Heart left ventricle (tissue), 16 donors: ENCODE results near the gene ITGAE. TPM values are rescaled to one million over a fixed set of nuclear protein-coding genes. Genes with fewer than 3 reads are reported as not detected.

ENCODE experiments used
- ATAC-seq, 4 donors: fragments of 200-7000 bp; cut with Tn5 transposase; one replicate each; pipeline ENCODE4 v1.9.1; 2020 to 2022; ENCODE audit warnings: moderate library complexity in 4 of 4, mild to moderate bottlenecking in 3 of 4, moderate number of reproducible peaks in 1 of 4
- DNase-seq, 5 donors: peaks; one replicate each; pipeline ENCODE4 v3.0.0-alpha.2; 2020
- H3K27ac ChIP-seq, 12 donors: fragments of 200-600 bp; sonication (generic) in 4 of 12; one replicate each; pipeline versions ENCODE4 v1.5.0 to v1.8.0; 2016 to 2022; ENCODE audit warnings: mild to moderate bottlenecking in 2 of 12
- H3K27me3 ChIP-seq, 9 donors: fragments of 200-600 bp; sonication (generic) in 2 of 9; one replicate each; pipeline versions ENCODE4 v1.5.1 to v1.8.0; 2016 to 2022; ENCODE audit warnings: mild to moderate bottlenecking in 3 of 9
- H3K36me3 ChIP-seq, 9 donors: fragments of 200-600 bp; sonication (generic) in 2 of 9; one replicate each; pipeline versions ENCODE4 v1.5.0 to v1.8.0; 2018 to 2022; ENCODE audit warnings: mild to moderate bottlenecking in 2 of 9
- H3K4me1 ChIP-seq, 12 donors: fragments of 200-600 bp; sonication (generic) in 4 of 12; one replicate each; pipeline versions ENCODE4 v1.5.0 to v1.8.0; 2016 to 2022; ENCODE audit warnings: mild to moderate bottlenecking in 3 of 12
- H3K4me3 ChIP-seq, 12 donors: fragments of 200-600 bp; sonication (generic) in 4 of 12; one replicate each; pipeline versions ENCODE4 v1.5.0 to v1.8.0; 2017 to 2022; ENCODE audit warnings: mild to moderate bottlenecking in 9 of 12, moderate library complexity in 4 of 12
- H3K9me3 ChIP-seq, 12 donors: fragments of 200-600 bp; sonication (generic) in 4 of 12; one replicate each; pipeline versions ENCODE4 v1.5.0 to v1.8.0; 2016 to 2022; ENCODE audit warnings: mild to moderate bottlenecking in 1 of 12
- POLR2A ChIP-seq, 2 donors: fragments of 450-650 bp; IDR thresholded peaks; one replicate each; pipeline ENCODE4 v1.6.1; 2017; ENCODE audit warnings: antibody characterized with exemption in 2 of 2, mild to moderate bottlenecking in 2 of 2, moderate library complexity in 2 of 2
- WGBS, 4 donors: extraction: QIAGEN DNeasy Blood & Tissue Kit in 2 of 4; methylation state at CpG; one replicate each; pipeline versions ENCODE4 v1.1.5 to v1.1.7; 2013 to 2018; 5-methylcytosine and 5-hydroxymethylcytosine counted together
- intact Hi-C, 10 donors: fragments of 100-400 bp; cut with DNase I; formaldehyde crosslinking; loops; one replicate each; pipeline versions ENCODE4 v1.11.1 to v1.14.2; 2022
- polyA plus RNA-seq, 2 donors: library from polyadenylated mRNA; stranded (reverse); fragments of 200-250 nt; gene quantifications; one replicate each; pipeline ENCODE4 v1.2.3, GENCODE V29; 2013
- total RNA-seq, 9 donors: library from RNA; depleted of rRNA in 2 of 9; stranded (reverse); fragments of >200 nt in 2 of 9; fragmentation: NEBNext Ultra II Directional in 3 of 9; extraction: Animal tissue kit (Norgen Biotek cat#: 25700) in 3 of 9; gene quantifications; one replicate each; pipeline versions ENCODE4 v1.1.0 to v1.2.4, GENCODE V29; 2016 to 2023
- TF ChIP-seq, protein P1 (sequence below), 12 donors: fragments of 200-600 bp; sonication (generic) in 4 of 12; IDR thresholded peaks; one replicate each; pipeline versions ENCODE4 v1.5.0 to v1.8.0; 2018 to 2022; ENCODE audit warnings: antibody characterized with exemption in 12 of 12, mild to moderate bottlenecking in 5 of 12
- donor health status: ischemic (EF 13 %, LVEDD 7.1; RV severe dilation, severe dysfunction).
- donor health status: healthy with polysubstance abuse.
- donor health status: DM: no; HTN: yes; CAD: no.
- donor health status: DM: no; HTN: no; CAD: no.
- donor health status: ischemic (EF 25% LVEDD 6.9; RV normal size, moderate dysfunction).
- donor health status: ischemic (EF 25% LVEDD 5.7; RV mildly dilated, moderate dysfunction).
- donor health status: healthy.
- donor health status: DM: yes; HTN: yes; CAD: no.
- donor health status: ischemic (EF 35%, LVEDD 5.7; RV mildly dilated, moderate dysfunction).
- donor health status: nonischemic (EF 11% LVEDD 7.7; RV severe dilation, severe dysfunction).
- donor health status: DM: yes; HTN: yes; CAD: no.
- donor health status: PGD.
- donor health status: ischemic (EF 29% LVEDD 5.4; RV normal size, mild dysfunction).
- donor health status: nonischemic (EF 23%, LVEDD 6.1; RV moderate dilation, normal function).

The ITGAE gene
- total and polyA plus RNA-seq, 11 donors: 7.1 to 32.9 (median 15.3) TPM

DNA sequence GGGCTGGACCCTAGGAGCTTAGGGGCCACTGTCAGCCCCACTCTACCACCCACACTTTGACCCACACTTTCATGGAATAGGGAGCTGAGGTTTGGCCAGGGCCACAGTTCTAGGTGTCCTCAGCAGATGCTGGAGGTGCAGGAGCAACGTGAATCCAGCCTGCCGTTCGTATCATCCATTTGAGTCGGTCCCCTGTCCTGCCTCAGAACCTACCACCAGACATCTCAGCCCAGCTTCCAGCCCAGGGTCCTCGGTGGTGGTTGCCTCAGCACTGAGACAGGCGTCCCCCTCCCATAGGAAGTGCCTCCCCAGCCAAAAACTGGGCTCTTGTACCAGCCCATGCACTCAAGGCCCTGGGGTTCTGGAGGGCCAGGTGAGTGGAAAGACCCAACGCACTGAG lies 359 bp upstream of the ITGAE start:
- no peak for TF ChIP-seq POLR2A (IDR thresholded peaks at IDR 0.05)
- TF ChIP-seq, protein P1, sequence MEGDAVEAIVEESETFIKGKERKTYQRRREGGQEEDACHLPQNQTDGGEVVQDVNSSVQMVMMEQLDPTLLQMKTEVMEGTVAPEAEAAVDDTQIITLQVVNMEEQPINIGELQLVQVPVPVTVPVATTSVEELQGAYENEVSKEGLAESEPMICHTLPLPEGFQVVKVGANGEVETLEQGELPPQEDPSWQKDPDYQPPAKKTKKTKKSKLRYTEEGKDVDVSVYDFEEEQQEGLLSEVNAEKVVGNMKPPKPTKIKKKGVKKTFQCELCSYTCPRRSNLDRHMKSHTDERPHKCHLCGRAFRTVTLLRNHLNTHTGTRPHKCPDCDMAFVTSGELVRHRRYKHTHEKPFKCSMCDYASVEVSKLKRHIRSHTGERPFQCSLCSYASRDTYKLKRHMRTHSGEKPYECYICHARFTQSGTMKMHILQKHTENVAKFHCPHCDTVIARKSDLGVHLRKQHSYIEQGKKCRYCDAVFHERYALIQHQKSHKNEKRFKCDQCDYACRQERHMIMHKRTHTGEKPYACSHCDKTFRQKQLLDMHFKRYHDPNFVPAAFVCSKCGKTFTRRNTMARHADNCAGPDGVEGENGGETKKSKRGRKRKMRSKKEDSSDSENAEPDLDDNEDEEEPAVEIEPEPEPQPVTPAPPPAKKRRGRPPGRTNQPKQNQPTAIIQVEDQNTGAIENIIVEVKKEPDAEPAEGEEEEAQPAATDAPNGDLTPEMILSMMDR (IDR thresholded peaks at IDR 0.05): no peak
- no peak for DNase-seq
- H3K27me3 ChIP-seq: no peaks in the 10 kb centered on the region
- ATAC-seq: no peak
- no peaks in the 10 kb centered on the region for H3K9me3 ChIP-seq
- peaks cover 0 to 38% (median 0%) of the 10 kb centered on the region in 12 donors for H3K4me1 ChIP-seq
- no peak overlapping the region for H3K4me3 ChIP-seq
- intact Hi-C loops: no loop called here
- H3K27ac ChIP-seq: no peak overlapping the region
- 85 to 92% (median 87%) methylated on average over 6 to 7 of the region's 7 CpGs for WGBS, 4 donors
- H3K36me3 ChIP-seq: peaks cover 0 to 13% (median under 1%) of the 10 kb centered on the region in 9 donors

DNA sequence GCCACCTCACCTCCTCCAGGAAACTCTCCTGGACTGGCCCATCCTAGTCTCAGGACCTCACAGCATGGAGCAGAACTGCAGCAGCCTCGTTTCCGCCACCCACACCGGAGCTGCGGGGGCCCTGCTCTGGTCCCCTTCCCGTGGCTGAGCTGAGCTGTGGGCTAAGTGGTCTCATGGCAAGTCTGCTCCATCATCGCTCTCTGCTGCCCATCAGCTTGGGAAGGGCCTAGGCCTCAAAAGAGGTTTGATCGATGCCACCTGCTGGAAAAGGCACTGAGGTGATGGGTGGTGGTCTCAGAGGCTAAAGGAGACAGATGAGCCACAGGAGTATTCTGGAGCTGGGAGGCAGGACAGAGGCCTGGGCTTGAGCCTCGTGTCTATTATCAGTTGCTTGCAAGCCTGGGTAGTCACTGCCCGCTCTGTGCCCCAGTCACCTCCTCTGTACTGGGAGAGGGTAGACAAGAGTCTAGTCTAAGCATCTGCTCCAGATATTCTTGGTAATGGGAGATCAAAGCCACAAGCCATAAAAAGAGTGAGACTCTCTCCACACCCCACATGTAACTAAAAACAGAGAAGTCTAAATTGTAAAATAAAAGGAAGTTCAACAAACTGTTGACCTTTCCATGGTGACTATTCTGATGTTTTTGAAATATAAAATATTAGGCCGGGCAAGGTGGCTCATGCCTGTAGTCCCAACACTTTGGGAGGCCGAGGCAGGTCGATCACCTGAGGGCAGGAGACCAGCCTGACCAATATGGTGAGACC lies 1.6 kb downstream of the ITGAE start:
- Histone ChIP-seq H3K4me3 (no peak overlapping the region), H3K4me1 (peaks cover 0 to 38% (median 0%) of the 10 kb centered on the region in 12 donors), H3K27ac (no peak overlapping the region), H3K36me3 (peaks cover 0 to 6% (median 0%) of the 10 kb centered on the region in 9 donors), H3K27me3 (no peaks in the 10 kb centered on the region), H3K9me3 (no peaks in the 10 kb centered on the region)
- no peak for TF ChIP-seq POLR2A (IDR thresholded peaks at IDR 0.05)
- TF ChIP-seq, protein P1 (IDR thresholded peaks at IDR 0.05): no peak
- ATAC-seq: no peak
- no peak for DNase-seq
- intact Hi-C loops: no loop called here
- WGBS, 4 donors: 86 to 89% (median 89%) methylated on average over 12 of the region's 12 CpGs

DNA sequence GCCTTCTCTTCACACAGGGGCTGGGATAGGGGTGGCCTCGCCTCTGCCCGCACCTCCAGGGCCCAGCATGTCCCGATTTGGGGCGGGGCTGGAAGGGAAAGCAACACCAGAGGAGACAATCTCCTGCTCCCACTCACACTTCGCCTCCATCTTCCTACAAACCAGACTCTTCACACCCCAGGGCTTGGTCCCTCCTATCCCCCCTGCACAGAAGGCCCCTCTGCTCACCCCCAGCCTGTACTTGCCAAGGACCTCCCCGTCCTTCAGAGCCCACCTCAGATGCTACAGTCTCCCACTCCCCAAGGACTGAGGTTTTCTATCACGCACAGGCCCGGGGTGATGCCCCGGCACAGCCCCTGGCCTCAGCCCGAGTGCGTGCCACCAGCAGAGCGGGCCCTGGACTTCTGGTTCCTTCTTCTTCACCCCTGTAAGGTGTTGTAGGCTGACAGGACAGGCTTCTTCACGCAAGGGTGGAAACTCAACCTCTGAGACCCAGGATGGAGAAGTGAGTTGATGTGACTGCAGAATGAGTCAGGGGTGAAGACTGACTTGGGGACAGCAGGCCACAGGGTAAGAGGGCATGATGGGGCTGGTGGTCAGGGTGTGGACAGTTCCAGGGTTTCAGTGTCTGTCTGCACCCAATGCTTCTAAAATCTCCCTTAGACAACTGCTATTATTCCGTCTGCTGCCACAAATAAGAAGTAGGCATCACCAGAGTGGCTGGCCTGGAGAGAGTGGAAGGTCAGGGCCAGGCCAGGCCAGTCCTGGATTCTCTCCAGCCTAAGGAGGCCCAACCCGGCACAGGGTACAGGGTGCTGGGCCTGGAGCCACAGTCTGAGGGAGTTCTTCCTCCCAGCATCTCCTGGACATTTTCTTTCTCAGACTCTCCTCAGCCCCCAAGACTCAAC lies 2.5 kb downstream of the ITGAE start:
- Histone ChIP-seq H3K4me3 (no peak overlapping the region), H3K27me3 (no peaks in the 10 kb centered on the region), H3K27ac (no peak overlapping the region), H3K4me1 (peaks cover 0 to 31% (median 0%) of the 10 kb centered on the region in 12 donors), H3K9me3 (no peaks in the 10 kb centered on the region), H3K36me3 (peaks cover 0 to 6% (median 0%) of the 10 kb centered on the region in 9 donors)
- intact Hi-C loops: no loop called here
- TF ChIP-seq POLR2A (IDR thresholded peaks at IDR 0.05): no peak
- TF ChIP-seq, protein P1 (IDR thresholded peaks at IDR 0.05): no peak
- DNase-seq: no peak
- peak in 3 of 4 donors; percentile 40 to 61 (median 50) for ATAC-seq
- 83 to 91% (median 85%) methylated on average over 14 to 15 of the region's 15 CpGs for WGBS, 4 donors

DNA sequence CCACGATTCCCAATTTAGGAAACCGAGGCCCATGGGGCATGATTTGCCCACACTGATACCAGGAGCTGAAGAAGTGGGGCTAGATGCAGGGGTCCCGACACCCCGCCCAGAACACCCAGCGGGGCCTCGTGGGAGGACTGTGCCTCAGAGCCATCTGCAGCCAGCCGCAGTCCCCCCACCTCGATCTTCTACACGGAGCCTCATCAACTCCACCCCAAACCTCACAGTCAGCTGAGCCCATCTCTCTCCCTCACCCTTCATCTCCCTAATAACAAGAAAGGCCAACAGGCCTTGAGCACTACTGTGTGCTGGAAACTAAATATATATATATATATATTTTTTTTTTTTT lies 4.2 kb downstream of the ITGAE start:
- ATAC-seq: no peak
- 88 to 94% (median 89%) methylated on average over 8 to 9 of the region's 9 CpGs for WGBS, 4 donors
- Histone ChIP-seq H3K4me1 (peaks cover 0 to 15% (median 0%) of the 10 kb centered on the region in 12 donors), H3K36me3 (peaks cover 0 to 5% (median 0%) of the 10 kb centered on the region in 9 donors), H3K9me3 (no peaks in the 10 kb centered on the region), H3K27ac (no peak overlapping the region), H3K4me3 (no peak overlapping the region), H3K27me3 (no peaks in the 10 kb centered on the region)
- DNase-seq: no peak
- intact Hi-C loops: no loop called here
- no peak for TF ChIP-seq POLR2A (IDR thresholded peaks at IDR 0.05)
- TF ChIP-seq, protein P1 (IDR thresholded peaks at IDR 0.05): no peak
